Motor neuron (in vitro differentiated cells): ENCODE measurements around the gene NINL. TPM values are rescaled to one million over a fixed set of nuclear protein-coding genes. Genes with fewer than 3 reads are reported as not detected.
A peak's percentile ranks its signal among the peaks of the same experiment; 100 is the strongest.
"Not testable (repeated sequence)": the region's sequence is repeated elsewhere in the genome, so short reads cannot be mapped to it uniquely, and the experiment has no call there.

Experiments
- ATAC-seq, 8 experiments: fragments of 200-7000 bp; cut with Tn5 transposase; replicated peaks in 6 of 8; 2 replicates each; pipeline ENCODE4 v1.8.0; 2021; ENCODE audit warnings: mild to moderate bottlenecking in 8 of 8, moderate library complexity in 8 of 8
- H3K27ac ChIP-seq, 2 donors: fragments of 250-450 bp; sonication (Bioruptor Pico); 2 replicates each; pipeline ENCODE4 v1.9.0; 2021; ENCODE audit warnings: antibody characterized with exemption in 2 of 2, mild to moderate bottlenecking in 2 of 2, moderate library complexity in 1 of 2
- H3K4me1 ChIP-seq, 2 donors: fragments of 250-450 bp; sonication (Bioruptor Pico); replicated peaks in 1 of 2; 2 replicates each; pipeline ENCODE4 v1.6.1; 2021; ENCODE audit warnings: antibody characterized with exemption in 2 of 2, mild to moderate bottlenecking in 2 of 2, moderate library complexity in 1 of 2
- H3K4me3 ChIP-seq, 5 donors: fragments of 250-450 bp; sonication (Bioruptor Pico); 2 replicates each; pipeline ENCODE4 v1.9.0; 2021; ENCODE audit warnings: antibody characterized with exemption in 5 of 5, mild to moderate bottlenecking in 5 of 5, moderate library complexity in 4 of 5
- WGBS, 10 experiments: fragments of 450-650 bp; shearing (Covaris generic); methylation state at CpG; one replicate each; pipeline ENCODE4 v1.0.0; 2022; 5-methylcytosine and 5-hydroxymethylcytosine counted together
- in situ Hi-C, 9 experiments: fragments of 400-800 bp; cut with MboI; loops; one replicate each; pipeline ENCODE4 v1.15.0; 2021; ENCODE audit warnings: low sequenced_read_pairs in 9 of 9, low pct_unique_long_range_greater_than_20kb in 2 of 9; ENCODE audit not compliant: unreplicated experiment in 9 of 9
- total RNA-seq, 8 experiments: library from RNA; unstranded; fragments of 300-600 nt; gene quantifications; 2 replicates each; pipeline versions ENCODE4 v1.2.3 to v1.2.4, GENCODE V29; 2022

NINL gene
- total RNA-seq, 8 experiments from 2014 or later, result 15.0 to 57.5 (median 18.9) TPM

DNA sequence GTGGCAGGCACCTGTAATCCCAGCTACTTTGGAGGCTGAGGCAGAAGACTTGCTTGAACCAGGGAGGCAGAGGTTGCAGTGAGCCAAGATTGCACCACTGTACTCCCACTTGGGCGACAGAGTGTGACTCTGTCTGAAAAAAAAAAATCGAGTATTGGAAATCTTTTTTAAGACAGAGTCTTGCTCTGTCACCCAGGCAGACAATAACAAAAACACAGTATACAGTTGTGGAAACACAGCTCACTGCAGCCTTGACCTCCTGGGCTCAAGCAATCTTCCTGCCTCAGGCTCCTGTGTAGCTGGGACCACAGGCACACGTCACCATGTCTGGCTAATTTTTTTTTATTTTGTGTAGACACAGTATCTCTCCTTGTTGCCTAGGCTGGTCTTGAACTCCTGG is 23.4 kb upstream of the NINL start:
- Histone ChIP-seq H3K27ac (no peak overlapping the region), H3K4me3 (no peak overlapping the region), H3K4me1 (no peaks in the 10 kb centered on the region)
- no peak for ATAC-seq
- in situ Hi-C loops, result no loop called here
- WGBS, 10 experiments, result 43 to 100% (median 82%) methylated on average over 1 to 3 of the region's 3 CpGs

DNA sequence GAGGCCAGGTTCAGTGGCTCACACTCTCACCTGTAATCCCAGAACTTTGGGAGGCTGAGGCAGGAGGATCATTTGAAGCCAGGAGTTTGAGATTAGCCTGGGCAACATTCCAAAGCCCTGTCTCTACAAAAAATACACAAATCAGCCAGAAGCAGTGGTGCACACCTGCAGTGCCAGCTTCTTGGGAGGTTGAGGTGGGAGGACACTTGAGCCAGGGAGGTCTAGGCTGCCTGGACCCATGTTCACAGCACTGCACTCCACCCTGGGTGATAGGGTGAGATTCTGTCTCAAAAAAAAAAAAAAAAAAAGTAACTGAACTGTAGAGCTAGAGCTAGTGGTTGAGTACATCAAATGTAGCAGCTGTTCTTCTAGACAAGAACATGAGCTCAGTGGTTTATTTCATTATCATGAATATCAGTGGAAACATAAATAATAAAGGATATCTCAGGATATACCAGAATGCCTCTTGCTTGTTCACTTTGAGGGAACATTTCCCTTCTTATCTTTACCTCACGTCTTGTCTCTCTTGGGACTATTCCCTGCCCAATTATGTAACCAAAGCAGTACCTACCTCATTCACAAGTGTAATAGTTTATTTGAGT is 20.9 kb upstream of the NINL start:
- ATAC-seq, result no peak
- Histone ChIP-seq H3K4me1 (no peaks in the 10 kb centered on the region), H3K27ac (no peak overlapping the region), H3K4me3 (no peak overlapping the region)
- in situ Hi-C loops, result no loop called here
- 60 to 100% (median 87%) methylated on average over 1 of the region's 1 CpG; no CpG with 5 or more reads in 4 of the 10 experiments for WGBS, 10 experiments

DNA sequence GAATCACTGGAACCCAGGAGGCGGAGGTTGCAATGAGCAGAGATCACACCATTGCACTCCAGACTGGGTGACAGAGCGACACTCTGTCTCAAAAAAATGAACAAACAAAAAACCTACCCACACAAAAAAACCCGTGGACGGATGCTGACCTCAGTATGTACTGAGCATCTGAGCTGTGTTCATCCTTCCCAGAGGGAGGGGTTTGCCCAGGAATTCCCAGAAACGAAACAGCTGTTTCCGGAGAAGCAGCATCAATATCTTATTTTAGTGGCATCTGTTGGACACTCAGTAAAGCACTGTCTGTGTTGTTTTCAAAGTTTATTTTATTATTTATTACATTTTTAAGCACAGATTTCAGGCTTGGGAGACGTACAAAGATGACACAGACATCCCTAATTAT is 19.8 kb upstream of the NINL start:
- WGBS, 10 experiments, result 0 to 98% (median 60%) methylated on average over 1 to 5 of the region's 7 CpGs; no CpG with 5 or more reads in 3 of the 10 experiments
- H3K27ac ChIP-seq, result no peak overlapping the region
- no peaks in the 10 kb centered on the region for H3K4me1 ChIP-seq
- H3K4me3 ChIP-seq, result no peak overlapping the region
- in situ Hi-C loops, result no loop called here
- ATAC-seq, result peak in 3 of 8 experiments; percentile 54 to 85 (median 84)

DNA sequence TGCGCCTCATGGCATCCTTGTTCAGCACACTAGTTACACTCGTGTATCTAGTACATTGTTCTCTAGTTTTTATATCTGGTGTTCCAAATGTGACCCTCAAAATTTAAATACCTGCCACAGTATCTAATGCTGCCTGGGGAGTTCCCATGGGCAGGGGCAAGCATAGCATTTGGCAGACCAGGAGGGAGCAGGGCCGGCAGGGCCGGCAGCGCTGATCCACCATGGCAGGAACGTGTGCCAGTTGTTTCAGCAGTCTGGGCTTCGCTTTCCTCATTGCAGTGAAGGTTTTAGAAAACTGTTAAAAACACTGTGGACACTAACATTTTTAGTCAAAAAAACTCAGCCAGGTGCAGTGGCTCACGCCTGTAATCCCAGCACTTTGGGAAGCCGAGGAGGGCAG is 19.3 kb upstream of the NINL start:
- no peaks in the 10 kb centered on the region for H3K4me1 ChIP-seq
- no peak overlapping the region for H3K27ac ChIP-seq
- H3K4me3 ChIP-seq, result no peak overlapping the region
- ATAC-seq, result no peak
- in situ Hi-C loops, result no loop called here
- 60 to 100% (median 83%) methylated on average over 1 to 9 of the region's 9 CpGs; no CpG with 5 or more reads in 3 of the 10 experiments for WGBS, 10 experiments

DNA sequence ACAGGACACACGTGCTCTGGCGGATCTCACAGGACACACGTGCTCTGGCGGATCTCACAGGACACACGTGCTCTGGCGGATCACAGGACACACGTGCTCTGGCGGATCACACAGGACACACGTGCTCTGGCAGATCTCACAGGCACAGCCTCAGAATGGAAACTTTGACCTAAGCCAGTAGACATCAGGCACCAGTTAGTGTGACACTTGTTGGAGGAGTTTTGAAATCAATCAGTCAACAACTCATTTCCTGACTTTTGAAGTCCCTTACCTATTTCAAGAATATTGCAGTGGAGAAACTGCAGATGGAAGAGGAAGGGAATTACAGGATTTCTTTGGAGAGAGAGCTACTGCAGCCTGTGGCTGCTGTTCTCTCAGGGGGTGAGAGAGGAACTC is 17.6 kb upstream of the NINL start:
- WGBS, 10 experiments, result 100% methylated on average over 2 of the region's 9 CpGs; no CpG with 5 or more reads in 9 of the 10 experiments
- H3K4me3 ChIP-seq, in situ Hi-C loops, H3K27ac ChIP-seq, ATAC-seq, H3K4me1 ChIP-seq: not testable (repeated sequence)

DNA sequence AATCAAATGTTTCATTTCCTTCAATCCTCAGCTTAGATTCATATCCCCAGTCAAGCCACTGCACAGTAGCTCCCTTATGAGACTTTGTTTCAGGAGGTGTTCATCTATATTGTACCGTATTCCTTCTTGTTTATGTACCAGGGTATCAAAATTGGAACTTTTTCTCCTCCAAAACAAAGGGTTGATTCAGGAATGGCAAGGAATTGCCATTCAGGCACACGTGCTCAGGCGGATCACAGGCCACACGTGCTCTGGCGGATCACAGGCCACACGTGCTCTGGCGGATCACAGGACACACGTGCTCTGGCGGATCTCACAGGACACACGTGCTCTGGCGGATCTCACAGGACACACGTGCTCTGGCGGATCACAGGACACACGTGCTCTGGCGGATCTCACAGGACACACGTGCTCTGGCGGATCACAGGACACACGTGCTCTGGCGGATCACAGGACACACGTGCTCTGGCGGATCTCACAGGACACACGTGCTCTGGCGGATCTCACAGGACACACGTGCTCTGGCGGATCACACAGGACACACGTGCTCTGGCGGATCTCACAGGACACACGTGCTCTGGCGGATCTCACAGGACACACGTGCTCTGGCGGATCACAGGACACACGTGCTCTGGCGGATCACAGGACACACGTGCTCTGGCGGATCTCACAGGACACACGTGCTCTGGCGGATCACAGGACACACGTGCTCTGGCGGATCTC is 17.0 kb upstream of the NINL start:
- H3K4me1 ChIP-seq, ATAC-seq, H3K27ac ChIP-seq, in situ Hi-C loops, H3K4me3 ChIP-seq: not testable (repeated sequence)
- WGBS, 10 experiments, result 60 to 100% (median 80%) methylated on average over 1 of the region's 39 CpGs; no CpG with 5 or more reads in 4 of the 10 experiments

DNA sequence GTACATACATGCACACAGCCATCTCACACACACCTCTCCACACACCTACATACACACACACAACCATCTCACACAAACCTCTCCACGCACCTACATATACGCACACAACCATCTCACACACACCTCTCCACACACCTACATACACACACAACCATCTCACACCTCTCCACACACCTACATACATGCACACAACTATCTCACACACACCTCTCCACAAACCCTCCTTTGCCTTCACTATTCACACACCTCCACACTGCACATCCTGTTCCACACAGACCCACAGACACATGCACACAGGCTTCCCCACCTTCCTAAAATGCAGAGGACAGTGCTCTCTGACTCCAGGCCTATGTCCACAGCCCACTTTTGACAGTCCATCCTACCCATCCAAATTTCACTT is 16.3 kb upstream of the NINL start:
- no peak for ATAC-seq
- in situ Hi-C loops, result no loop called here

DNA sequence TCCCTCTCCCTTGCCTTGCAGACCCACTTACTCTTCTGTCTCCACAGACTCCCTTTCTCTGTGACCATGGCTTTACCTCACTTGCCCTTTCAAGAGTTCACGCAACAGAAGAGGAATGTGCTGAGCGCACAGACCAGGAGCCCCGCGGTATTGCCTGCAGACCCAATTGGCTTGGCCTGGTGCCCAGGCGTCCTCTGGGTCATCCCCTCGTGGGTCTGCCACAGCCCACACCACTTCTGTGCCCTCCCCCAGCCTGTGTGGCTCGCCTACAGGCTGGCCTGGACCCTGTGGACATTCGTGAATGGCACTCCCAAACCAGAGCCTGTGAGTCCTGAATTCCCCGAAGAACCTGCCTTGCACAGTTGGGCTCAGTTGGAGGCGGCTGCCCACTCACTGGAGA is 15.3 kb upstream of the NINL start:
- H3K27ac ChIP-seq, result no peak overlapping the region
- H3K4me3 ChIP-seq, result no peak overlapping the region
- no peak for ATAC-seq
- in situ Hi-C loops, result no loop called here
- H3K4me1 ChIP-seq, result no peaks in the 10 kb centered on the region
- WGBS, 10 experiments, result 40 to 100% (median 69%) methylated on average over 1 to 10 of the region's 10 CpGs; no CpG with 5 or more reads in 1 of the 10 experiments

More for the DNA sequence above, 16.3 kb upstream of the NINL start:
- WGBS, 10 experiments, result 57 to 94% (median 92%) methylated on average over 2 of the region's 2 CpGs; no CpG with 5 or more reads in 7 of the 10 experiments
- Histone ChIP-seq H3K27ac (no peak overlapping the region), H3K4me1 (no peaks in the 10 kb centered on the region), H3K4me3 (no peak overlapping the region)

DNA sequence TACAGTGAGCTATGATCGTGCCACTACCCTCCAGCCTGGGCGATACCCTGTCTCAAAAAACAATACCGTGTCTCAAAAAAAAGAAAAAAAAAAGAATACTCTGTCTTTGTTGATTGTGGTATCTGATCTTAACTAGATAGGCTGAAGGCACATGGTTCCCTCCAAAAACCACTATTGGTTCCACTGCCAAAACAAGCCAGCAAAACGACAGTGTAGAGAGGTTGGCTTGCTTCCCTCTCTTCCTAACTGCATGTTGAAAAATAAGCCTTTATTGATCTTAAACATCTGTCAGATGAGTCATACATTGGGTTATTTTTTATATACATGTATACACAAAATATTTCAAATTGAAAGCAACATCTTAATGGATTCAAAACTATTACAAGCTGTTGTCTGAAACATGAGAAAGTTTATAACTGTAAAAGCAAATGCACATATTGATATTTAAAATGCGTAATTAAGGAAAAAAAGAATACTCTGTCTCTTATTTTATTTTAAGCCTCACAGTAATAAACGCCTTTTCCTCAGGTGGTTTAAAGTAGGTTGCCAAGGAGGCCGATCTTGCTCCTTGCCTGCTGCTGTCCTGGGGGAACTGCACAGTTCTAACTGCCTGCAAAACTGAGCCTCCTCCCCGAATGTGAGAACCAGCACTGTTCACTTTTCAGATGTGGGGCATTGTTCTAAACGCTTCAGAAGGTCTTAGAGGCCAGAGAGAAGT is 7.0 kb upstream of the NINL start:
- no peaks in the 10 kb centered on the region for H3K4me1 ChIP-seq
- H3K4me3 ChIP-seq, result no peak overlapping the region
- peak in 3 of 8 experiments; percentile 26 to 75 (median 49) for ATAC-seq
- in situ Hi-C loops, result loop anchor here in 1 of 9 experiments (25.0 kb wide), 1 partner anchor 270 kb away; no protein-coding TSS in a partner anchor
- WGBS, 10 experiments, result 25 to 100% (median 76%) methylated on average over 1 to 7 of the region's 9 CpGs; no CpG with 5 or more reads in 1 of the 10 experiments
- no peak overlapping the region for H3K27ac ChIP-seq

DNA sequence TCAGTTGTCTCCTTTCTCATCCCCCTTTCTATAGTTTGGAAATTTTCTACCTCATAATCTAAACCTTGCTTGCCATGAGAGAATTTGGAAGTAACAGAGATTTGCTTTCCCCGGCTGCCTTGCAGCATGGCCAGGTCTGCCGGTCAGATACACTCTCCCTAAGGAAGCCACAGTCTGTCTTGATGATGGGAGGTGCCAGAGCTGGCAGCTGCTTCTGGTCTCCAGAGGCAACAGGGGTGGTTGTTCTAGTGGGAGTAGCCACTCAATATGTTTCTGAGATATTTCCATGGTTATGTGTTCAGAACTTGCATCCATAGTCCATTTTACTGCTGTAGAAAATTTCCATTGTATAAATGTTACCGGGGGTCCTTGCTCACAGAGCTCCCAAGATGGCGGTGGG is 5.4 kb upstream of the NINL start:
- H3K27ac ChIP-seq, H3K4me1 ChIP-seq, H3K4me3 ChIP-seq: not testable (repeated sequence)
- 70 to 100% (median 86%) methylated on average over 2 to 3 of the region's 4 CpGs; no CpG with 5 or more reads in 4 of the 10 experiments for WGBS, 10 experiments
- in situ Hi-C loops, result loop anchor here in 1 of 9 experiments (25.0 kb wide), 1 partner anchor 272 kb away; no protein-coding TSS in a partner anchor
- peak in 3 of 8 experiments; percentile 36 to 77 (median 51) for ATAC-seq

DNA sequence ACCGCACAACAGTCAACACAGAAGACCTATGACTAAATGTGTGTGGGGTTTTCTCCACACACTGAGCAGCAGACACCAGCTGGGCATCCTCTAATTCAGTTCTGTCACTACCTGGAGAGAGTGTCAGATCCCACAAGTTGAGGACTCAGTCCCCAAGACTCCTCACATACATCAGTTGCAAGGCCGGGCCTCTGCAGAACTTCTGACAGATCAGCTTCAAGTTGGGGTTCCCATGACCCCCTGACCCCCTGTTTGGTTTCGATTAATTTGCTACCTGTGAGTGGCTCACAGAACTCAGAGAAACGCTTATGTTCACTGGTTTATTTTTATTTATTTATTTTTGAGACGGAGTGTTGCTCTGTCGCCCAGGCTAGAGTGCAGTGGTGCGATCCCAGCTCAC is 3.2 kb upstream of the NINL start:
- in situ Hi-C loops, result loop anchor here in 1 of 9 experiments (25.0 kb wide), 1 partner anchor 274 kb away; no protein-coding TSS in a partner anchor
- WGBS, 10 experiments, result 75 to 100% (median 88%) methylated on average over 1 to 4 of the region's 7 CpGs; no CpG with 5 or more reads in 4 of the 10 experiments
- H3K4me3 ChIP-seq, result no peak overlapping the region
- peaks cover 8 to 13% of the 10 kb centered on the region in 2 donors for H3K4me1 ChIP-seq
- no peak for ATAC-seq
- H3K27ac ChIP-seq, result no peak overlapping the region

DNA sequence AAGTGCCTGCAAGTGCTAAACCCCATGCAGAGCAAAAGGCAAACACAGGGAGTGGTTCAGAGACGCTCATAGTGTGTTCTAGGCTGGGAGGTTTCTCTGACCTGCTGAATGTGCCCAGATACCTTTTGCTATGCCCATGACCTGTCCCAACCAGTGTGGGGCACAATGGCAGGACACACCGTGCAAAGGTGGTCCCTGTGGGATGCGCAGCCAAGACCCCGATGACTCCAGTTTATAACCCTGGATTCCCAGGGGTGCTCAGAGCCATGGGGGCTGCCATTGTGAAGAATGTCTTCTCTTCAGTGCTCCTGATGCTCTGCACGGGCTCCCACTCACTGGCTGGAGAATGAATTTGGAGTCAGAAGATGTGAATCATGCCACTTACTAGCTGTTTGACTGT is 2.2 kb upstream of the NINL start:
- no peak for ATAC-seq
- H3K4me1 ChIP-seq, result peaks cover 13 to 16% of the 10 kb centered on the region in 2 donors
- in situ Hi-C loops, result loop anchor here in 1 of 9 experiments (25.0 kb wide), 1 partner anchor 275 kb away; no protein-coding TSS in a partner anchor
- H3K27ac ChIP-seq, result no peak overlapping the region
- H3K4me3 ChIP-seq, result no peak overlapping the region
- 0 to 100% (median 67%) methylated on average over 1 to 3 of the region's 5 CpGs; no CpG with 5 or more reads in 4 of the 10 experiments for WGBS, 10 experiments

DNA sequence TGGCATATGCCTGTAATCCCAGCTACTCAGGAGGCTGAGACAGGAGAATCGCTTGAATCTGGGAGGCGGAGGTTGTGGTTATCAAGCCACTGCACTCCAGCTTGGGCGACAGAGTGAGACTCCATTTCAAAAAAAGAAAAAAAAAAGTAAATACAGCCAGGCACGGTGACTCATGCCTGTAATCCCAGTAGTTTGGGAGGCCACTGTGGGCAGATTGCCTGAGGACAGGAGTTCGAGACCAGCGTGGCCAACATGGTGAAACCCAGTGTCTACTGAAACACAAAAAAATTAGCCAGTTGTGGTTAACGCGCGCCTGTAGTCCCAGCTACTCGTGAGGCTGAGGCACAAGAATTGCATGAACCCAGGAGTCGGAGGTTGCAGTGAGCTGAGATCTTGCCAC is 1.5 kb upstream of the NINL start:
- Histone ChIP-seq H3K4me3 (no peak overlapping the region), H3K4me1 (peaks cover 13 to 20% of the 10 kb centered on the region in 2 donors), H3K27ac (no peak overlapping the region)
- WGBS, 10 experiments, result 30 to 100% (median 91%) methylated on average over 1 to 11 of the region's 11 CpGs
- ATAC-seq, result no peak
- in situ Hi-C loops, result loop anchor here in 1 of 9 experiments (25.0 kb wide), 1 partner anchor 275 kb away; no protein-coding TSS in a partner anchor
